HepG2 (cell line): ENCODE results near the gene PIK3R3. TPM values are rescaled to one million over a fixed set of nuclear protein-coding genes. Genes with fewer than 3 reads are reported as not detected.
A peak's percentile ranks its signal among the peaks of the same experiment; 100 is the strongest.

Source experiments
- ATAC-seq: fragments of 200-7000 bp; cut with Tn5 transposase; 3 replicates; pipeline ENCODE4 v1.9.1; 2020; ENCODE audit warnings: mild to moderate bottlenecking, moderate library complexity
- BruUV-seq: library from RNA; stranded (reverse); fragments of 400-500 nt; replicated peaks from 2 replicates; lab custom pipeline; 2021; lab: Mats Ljungman, UMichigan
- CTCF ChIA-PET: fragments of 300-600 bp; formaldehyde crosslinking; extraction: SDS; loops from one replicate; lab custom pipeline; 2021; ENCODE audit warnings: low total read pairs, inconsistent platforms, low intra/inter-chr PET ratio; lab: Yijun Ruan, JAX
- POLR2A ChIA-PET: fragments of 350-600 bp; sonication (Branson Sonifier 250); formaldehyde crosslinking; loops from one replicate; lab custom pipeline; 2020; ENCODE audit warnings: antibody characterized with exemption, inconsistent platforms; lab: Yijun Ruan, JAX
- DNase-seq: peaks from one replicate; pipeline ENCODE4 v3.0.0-alpha.2; 2015; ENCODE audit warnings: low spot score
- FAIRE-seq: peaks from 3 replicates; lab custom pipeline; 2011; peaks lifted over from hg19 to GRCh38; lab: Jason Lieb, UNC
- H2AFZ ChIP-seq: one replicate; pipeline ENCODE4 v1.6.1; 2011; ENCODE audit warnings: low read length, inconsistent platforms
- H3K27ac ChIP-seq: fragments of 300-600 bp; 3 replicates; pipeline ENCODE4 v1.8.0; 2011; ENCODE audit warnings: mixed run types, mild to moderate bottlenecking, mixed read lengths, low read length, inconsistent platforms; ENCODE audit not compliant: insufficient read depth; ENCODE audit errors: extremely low read length
- H3K27me3 ChIP-seq, 2 experiments: fragments of 200-600 bp in 1 of 2; 2 replicates in 1 of 2; 3 replicates in 1 of 2; pipeline versions ENCODE4 v1.6.0 to v1.8.0; 2011; ENCODE audit warnings: low read length in 2 of 2, mild to moderate bottlenecking in 2 of 2, moderate library complexity in 2 of 2, inconsistent platforms in 1 of 2; ENCODE audit not compliant: insufficient read depth in 2 of 2, control insufficient read depth in 1 of 2
- H3K36me3 ChIP-seq, 2 experiments: fragments of 200-600 bp in 1 of 2; replicated peaks in 1 of 2; 2 replicates in 1 of 2; 3 replicates in 1 of 2; pipeline versions ENCODE4 v1.5.1 to v1.8.0; 2011; ENCODE audit warnings: low read length in 2 of 2, inconsistent platforms in 1 of 2; ENCODE audit not compliant: insufficient read depth in 2 of 2, control insufficient read depth in 1 of 2
- H3K4me1 ChIP-seq: 2 replicates; pipeline ENCODE4 v1.5.1; 2012; ENCODE audit warnings: low read length, inconsistent platforms; ENCODE audit not compliant: insufficient read depth
- H3K4me2 ChIP-seq: 2 replicates; pipeline ENCODE4 v1.6.0; 2011; ENCODE audit warnings: low read depth, low read length, inconsistent platforms
- H3K4me3 ChIP-seq, 3 experiments: fragments of 200-600 bp in 1 of 3; sonication (generic), shearing (Covaris generic) in 1 of 3; replicated peaks in 1 of 3; 2 replicates each; pipeline ENCODE4 v1.5.1; 2011 to 2016; ENCODE audit warnings: low read length in 3 of 3, inconsistent platforms in 2 of 3, low read depth in 2 of 3, mild to moderate bottlenecking in 2 of 3, control low read depth in 1 of 3, mixed read lengths in 1 of 3; ENCODE audit not compliant: insufficient read depth in 1 of 3
- H3K79me2 ChIP-seq: one replicate; pipeline ENCODE4 v1.6.1; 2011; ENCODE audit warnings: low read length, inconsistent platforms; ENCODE audit not compliant: insufficient read depth
- H3K9ac ChIP-seq: 2 replicates; pipeline ENCODE4 v1.6.0; 2011; ENCODE audit warnings: mild to moderate bottlenecking, low read depth, low read length, inconsistent platforms; ENCODE audit not compliant: insufficient read depth
- H3K9me3 ChIP-seq: 2 replicates; pipeline ENCODE4 v1.5.1; 2012; ENCODE audit warnings: mild to moderate bottlenecking, low read length
- H4K20me1 ChIP-seq: 2 replicates; pipeline ENCODE4 v1.6.0; 2011; ENCODE audit warnings: inconsistent platforms, mild to moderate bottlenecking, low read length, moderate library complexity; ENCODE audit not compliant: insufficient read depth
- DBP ChIP-seq: sonication (generic); formaldehyde crosslinking; IDR thresholded peaks from 2 replicates; pipeline ENCODE4 v1.4.0; 2020; ENCODE audit warnings: missing genetic modification reagents; ENCODE audit errors: not compliant biosample characterization
- MAFF ChIP-seq: IDR thresholded peaks from 2 replicates; pipeline ENCODE4 v1.6.1; 2011; ENCODE audit warnings: low read depth, low read length, improper control_type of control experiment
- MAFK ChIP-seq, 2 experiments: IDR thresholded peaks in 1 of 2; conservative IDR thresholded peaks in 1 of 2; 2 replicates each; pipeline ENCODE4 v1.6.1; 2011; ENCODE audit warnings: improper control_type of control experiment in 2 of 2, low read length in 2 of 2
- MED13 ChIP-seq: sonication (generic); formaldehyde crosslinking; IDR thresholded peaks from 2 replicates; pipeline ENCODE4 v1.5.0; 2020; ENCODE audit warnings: missing genetic modification reagents
- NFRKB ChIP-seq: fragments of 450-650 bp; IDR thresholded peaks from 2 replicates; pipeline ENCODE4 v1.6.1; 2017
- YY1 ChIP-seq: IDR thresholded peaks from 2 replicates; pipeline ENCODE4 v1.6.1; 2011; ENCODE audit warnings: low read length, low read depth, moderate library complexity, mild to moderate bottlenecking; ENCODE audit not compliant: insufficient read depth, insufficient replicate concordance
- ZNF264 ChIP-seq: sonication (generic); formaldehyde crosslinking; IDR thresholded peaks from 2 replicates; pipeline ENCODE4 v1.4.0; 2020; ENCODE audit warnings: missing genetic modification reagents
- ZNF362 ChIP-seq: sonication (generic); formaldehyde crosslinking; IDR thresholded peaks from 2 replicates; pipeline ENCODE4 v1.4.0; 2020; ENCODE audit warnings: missing genetic modification reagents, mild to moderate bottlenecking, borderline replicate concordance
- ZNF367 ChIP-seq: sonication (generic); formaldehyde crosslinking; IDR thresholded peaks from 2 replicates; pipeline ENCODE4 v1.4.0; 2020; ENCODE audit warnings: missing genetic modification reagents, borderline replicate concordance
- ZNF432 ChIP-seq: sonication (generic); formaldehyde crosslinking; IDR thresholded peaks from 2 replicates; pipeline ENCODE4 v1.5.0; 2020; ENCODE audit warnings: missing genetic modification reagents, mild to moderate bottlenecking, borderline replicate concordance
- WGBS: methylation state at CpG from one replicate; pipeline ENCODE4 v1.1.6; 2017; ENCODE audit warnings: low lambda C conversion rate; 5-methylcytosine and 5-hydroxymethylcytosine counted together
- in situ Hi-C: cut with HindIII; loops from 2 replicates; pipeline ENCODE4 v1.10.0; 2017; ENCODE audit warnings: low pct_unique_long_range_greater_than_20kb; ENCODE audit not compliant: extremely low pct_ligation_motif_present
- intact Hi-C: fragments of 100-400 bp; cut with micrococcal nuclease; formaldehyde crosslinking; loops from one replicate; pipeline ENCODE4 v1.10.0; 2022; ENCODE audit not compliant: unreplicated experiment
- polyA plus RNA-seq, 8 experiments: library from polyadenylated mRNA; depleted of rRNA in 3 of 8; stranded (reverse) in 7 of 8; unstranded in 1 of 8; fragments of >200 nt; fragmentation: Illumina TruSeq in 4 of 8; extraction: Trizol in 4 of 8; gene quantifications; 2 replicates each; pipeline versions ENCODE4 v1.2.1 to v1.2.3, GENCODE V29; 2011 to 2016; ENCODE audit warnings: low read depth in 4 of 8, missing spikeins in 1 of 8, mixed read lengths in 1 of 8; ENCODE audit not compliant: insufficient read depth in 1 of 8
- total RNA-seq, 5 experiments: library from RNA; depleted of rRNA; stranded (reverse); fragments of >200 nt; fragmentation: Illumina TruSeq; extraction: Trizol; gene quantifications; 2 replicates each; pipeline ENCODE4 v1.2.3, GENCODE V29; 2016; ENCODE audit warnings: low read depth in 1 of 5
- TF ChIP-seq, protein P1 (sequence below): sonication (generic); formaldehyde crosslinking; IDR thresholded peaks from 2 replicates; pipeline ENCODE4 v1.4.0; 2020; ENCODE audit warnings: missing genetic modification reagents, borderline replicate concordance

Gene PIK3R3
- total and polyA plus RNA-seq, 2 of the 13 experiments (the other 11 are each of a cell fraction or from before 2014, with no cell fraction given): 0.37 to 6.9 TPM

DNA sequence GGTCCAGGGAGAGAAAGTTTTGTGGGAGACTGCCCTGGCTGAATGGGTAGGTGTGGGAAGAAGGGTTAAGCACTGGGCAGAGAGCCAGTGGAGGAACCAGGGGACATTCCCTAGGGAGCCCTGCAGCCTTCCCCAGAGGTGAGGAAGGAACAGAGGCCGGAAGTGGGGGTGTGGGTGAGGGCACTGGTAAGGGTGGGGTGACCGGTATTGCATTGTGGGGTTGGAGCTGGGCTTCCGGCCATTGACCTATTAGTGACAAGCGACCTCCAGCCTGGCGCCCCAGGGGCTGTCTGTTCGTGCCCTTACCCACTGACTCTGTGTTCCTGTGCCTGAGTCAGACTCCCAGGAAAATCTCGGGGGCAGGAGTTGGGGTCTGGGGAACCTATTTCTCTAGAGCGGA lies 38.9 kb upstream of the PIK3R3 start:
- no peaks in the 10 kb centered on the region for H3K9me3 ChIP-seq
- POLR2A ChIA-PET: no interaction called here
- no peak for FAIRE-seq
- CTCF ChIA-PET: no interaction called here
- H3K4me1 ChIP-seq: peaks cover 24% of the 10 kb centered on the region
- 60% methylated on average over 3 of the region's 8 CpGs for WGBS
- H4K20me1 ChIP-seq: no peaks in the 10 kb centered on the region
- H3K27ac ChIP-seq: no peak overlapping the region
- BruUV-seq: no TSS peak
- no peak for ATAC-seq
- no peaks in the 10 kb centered on the region for H3K79me2 ChIP-seq
- TF ChIP-seq YY1 (no peak), ZNF264 (no peak)
- in situ Hi-C loops: no loop called here
- no peak overlapping the region for H3K9ac ChIP-seq
- no peaks in the 10 kb centered on the region for H3K36me3 ChIP-seq
- peaks cover 0 to 10% of the 10 kb centered on the region in 2 experiments; a peak in 1 of 5 replicates for H3K27me3 ChIP-seq
- no peak overlapping the region for H3K4me2 ChIP-seq
- no peak overlapping the region for H2AFZ ChIP-seq
- intact Hi-C loops: no loop called here
- no peak for DNase-seq
- H3K4me3 ChIP-seq: no peak overlapping the region

- intact Hi-C loops: no loop called here
- CTCF ChIA-PET: no interaction called here
- ATAC-seq: no peak
- peak; percentile 60 to 69 for TF ChIP-seq MAFK (conservative IDR thresholded peaks at IDR 0.05 in 1 of 2, IDR thresholded peaks at IDR 0.05 in 1 of 2; ENCODE audit: low read length in 2 of 2)
- TF ChIP-seq DBP (CRISPR knock-in tag): no peak
- TF ChIP-seq, protein P1, sequence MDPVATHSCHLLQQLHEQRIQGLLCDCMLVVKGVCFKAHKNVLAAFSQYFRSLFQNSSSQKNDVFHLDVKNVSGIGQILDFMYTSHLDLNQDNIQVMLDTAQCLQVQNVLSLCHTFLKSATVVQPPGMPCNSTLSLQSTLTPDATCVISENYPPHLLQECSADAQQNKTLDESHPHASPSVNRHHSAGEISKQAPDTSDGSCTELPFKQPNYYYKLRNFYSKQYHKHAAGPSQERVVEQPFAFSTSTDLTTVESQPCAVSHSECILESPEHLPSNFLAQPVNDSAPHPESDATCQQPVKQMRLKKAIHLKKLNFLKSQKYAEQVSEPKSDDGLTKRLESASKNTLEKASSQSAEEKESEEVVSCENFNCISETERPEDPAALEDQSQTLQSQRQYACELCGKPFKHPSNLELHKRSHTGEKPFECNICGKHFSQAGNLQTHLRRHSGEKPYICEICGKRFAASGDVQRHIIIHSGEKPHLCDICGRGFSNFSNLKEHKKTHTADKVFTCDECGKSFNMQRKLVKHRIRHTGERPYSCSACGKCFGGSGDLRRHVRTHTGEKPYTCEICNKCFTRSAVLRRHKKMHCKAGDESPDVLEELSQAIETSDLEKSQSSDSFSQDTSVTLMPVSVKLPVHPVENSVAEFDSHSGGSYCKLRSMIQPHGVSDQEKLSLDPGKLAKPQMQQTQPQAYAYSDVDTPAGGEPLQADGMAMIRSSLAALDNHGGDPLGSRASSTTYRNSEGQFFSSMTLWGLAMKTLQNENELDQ: no peak
- no peak for TF ChIP-seq MED13 (CRISPR knock-in tag)
- no peak for TF ChIP-seq NFRKB
- TF ChIP-seq ZNF432 (CRISPR knock-in tag): no peak
- no peak for TF ChIP-seq ZNF362
- peak; percentile 38; the same call in 1 of the 2 replicates for TF ChIP-seq MAFF
- no peak for TF ChIP-seq ZNF367 (CRISPR knock-in tag)
Measured at GRCh38 chr1:46169811-46170454, 37.5 kb upstream of the PIK3R3 start.

More at GRCh38 chr1:46169811-46170454, 37.5 kb upstream of the PIK3R3 start:
- FAIRE-seq (no peak), DNase-seq (no peak)
- POLR2A ChIA-PET: interaction anchor here (1.3 kb wide), 1 partner anchor 13 kb away, joined by 3 read pairs; no protein-coding TSS in a partner anchor
- Histone ChIP-seq H3K9ac (no peak overlapping the region), H3K4me1 (peaks cover 17% of the 10 kb centered on the region), H3K4me2 (no peak overlapping the region), H3K79me2 (no peaks in the 10 kb centered on the region), H3K4me3 (no peak overlapping the region), H3K9me3 (no peaks in the 10 kb centered on the region), H4K20me1 (no peaks in the 10 kb centered on the region), H3K27me3 (peaks cover 0 to 7% of the 10 kb centered on the region in 2 experiments; a peak in 2 of 5 replicates), H3K27ac (no peak overlapping the region), H2AFZ (no peak overlapping the region), H3K36me3 (no peaks in the 10 kb centered on the region)
- BruUV-seq: no TSS peak
- 56% methylated on average over 3 of the region's 3 CpGs for whole genome bisulfite sequencing
- in situ Hi-C loops: no loop called here
